Neural cell (in vitro differentiated cells): ENCODE data around the gene SV2B.

ENCODE experiments used
- CTCF ChIP-seq: fragments of 450-650 bp; IDR thresholded peaks from 2 replicates; pipeline ENCODE4 v1.5.1; 2014; ENCODE audit warnings: antibody characterized with exemption, mild to moderate bottlenecking, moderate library complexity; ENCODE audit not compliant: poor library complexity, severe bottlenecking
- POLR2AphosphoS5 ChIP-seq: IDR thresholded peaks from 2 replicates; pipeline ENCODE4 v1.6.1; 2012
- RAD21 ChIP-seq: fragments of 450-650 bp; conservative IDR thresholded peaks from 2 replicates; pipeline ENCODE4 v1.6.1; 2014; ENCODE audit warnings: antibody characterized with exemption, mild to moderate bottlenecking, moderate library complexity

- TF ChIP-seq POLR2AphosphoS5 (no peak), RAD21 (no peak), CTCF (no peak)
Measured at GRCh38 chr15:91065505-91065904, 34.6 kb upstream of the SV2B start.
